ENCODE data around the gene ZNF683.

ZNF683 gene

GRCh38 chr1:26373789-26374188, 1.2 kb upstream of the ZNF683 start:
- DNase-seq (ENCODE audit: low spot score): no peak
- Mint-ChIP-seq H3K27ac (peak overlapping the region; percentile 94), H3K36me3 (ENCODE audit: low read depth) (peaks cover 13% of the 10 kb centered on the region), H3K9me3 (peaks cover 12% of the 10 kb centered on the region), H3K4me3 (peak overlapping the region; percentile 71), H3K4me1 (ENCODE audit: low read depth) (peaks cover 72% of the 10 kb centered on the region), H3K27me3 (ENCODE audit: low read depth) (no peaks in the 10 kb centered on the region)

GRCh38 chr1:26373281-26373680, 731 bp upstream of the ZNF683 start:
- peaks cover 13% of the 10 kb centered on the region for H3K36me3 Mint-ChIP-seq (ENCODE audit: low read depth)
- no peak for DNase-seq (ENCODE audit: low spot score)
- H3K27ac Mint-ChIP-seq: peak overlapping the region; percentile 94
- peaks cover 68% of the 10 kb centered on the region for H3K4me1 Mint-ChIP-seq (ENCODE audit: low read depth)
- peaks cover 12% of the 10 kb centered on the region for H3K9me3 Mint-ChIP-seq
- H3K4me3 Mint-ChIP-seq: peak overlapping the region; percentile 71
- no peaks in the 10 kb centered on the region for H3K27me3 Mint-ChIP-seq (ENCODE audit: low read depth)

- DNase-seq (ENCODE audit: low spot score): no peak
- peak overlapping the region; percentile 94 for H3K27ac Mint-ChIP-seq
- H3K27me3 Mint-ChIP-seq (ENCODE audit: low read depth): peaks cover 3% of the 10 kb centered on the region
- peaks cover 12% of the 10 kb centered on the region for H3K9me3 Mint-ChIP-seq
- H3K4me3 Mint-ChIP-seq: no peak overlapping the region
- peaks cover 59% of the 10 kb centered on the region for H3K4me1 Mint-ChIP-seq (ENCODE audit: low read depth)
- peaks cover 13% of the 10 kb centered on the region for H3K36me3 Mint-ChIP-seq (ENCODE audit: low read depth)
These were observed 511 bp downstream of the ZNF683 start for GRCh38 chr1:26372039-26372438.

- H3K4me1 Mint-ChIP-seq (ENCODE audit: low read depth): peaks cover 48% of the 10 kb centered on the region
These were observed 1.8 kb downstream of the ZNF683 start for GRCh38 chr1:26370591-26371382.

GRCh38 chr1:26368486-26368885, 4.1 kb downstream of the ZNF683 start:
- Mint-ChIP-seq H3K4me1 (ENCODE audit: low read depth) (peaks cover 39% of the 10 kb centered on the region), H3K4me3 (no peak overlapping the region), H3K27ac (no peak overlapping the region), H3K27me3 (ENCODE audit: low read depth) (peaks cover 10% of the 10 kb centered on the region), H3K36me3 (ENCODE audit: low read depth) (peaks cover 10% of the 10 kb centered on the region), H3K9me3 (peaks cover 8% of the 10 kb centered on the region)
- DNase-seq (ENCODE audit: low spot score): no peak

More at GRCh38 chr1:26370591-26371382, 1.8 kb downstream of the ZNF683 start:
- Mint-ChIP-seq H3K27ac (peak overlapping the region; percentile 46), H3K9me3 (peaks cover 8% of the 10 kb centered on the region), H3K36me3 (ENCODE audit: low read depth) (peaks cover 10% of the 10 kb centered on the region), H3K27me3 (ENCODE audit: low read depth) (peaks cover 3% of the 10 kb centered on the region), H3K4me3 (peak overlapping the region; percentile 36)
- no peak for DNase-seq (ENCODE audit: low spot score)

GRCh38 chr1:26368006-26368405, 4.5 kb downstream of the ZNF683 start:
- Mint-ChIP-seq H3K27ac (no peak overlapping the region), H3K4me1 (ENCODE audit: low read depth) (peaks cover 40% of the 10 kb centered on the region), H3K9me3 (peaks cover 8% of the 10 kb centered on the region), H3K36me3 (ENCODE audit: low read depth) (peaks cover 10% of the 10 kb centered on the region), H3K4me3 (no peak overlapping the region), H3K27me3 (ENCODE audit: low read depth) (peaks cover 10% of the 10 kb centered on the region)
- no peak for DNase-seq (ENCODE audit: low spot score)

- H3K27ac Mint-ChIP-seq: no peak overlapping the region
- peaks cover 10% of the 10 kb centered on the region for H3K27me3 Mint-ChIP-seq (ENCODE audit: low read depth)
- H3K9me3 Mint-ChIP-seq: peaks cover 8% of the 10 kb centered on the region
- H3K4me1 Mint-ChIP-seq (ENCODE audit: low read depth): peaks cover 36% of the 10 kb centered on the region
- H3K36me3 Mint-ChIP-seq (ENCODE audit: low read depth): peaks cover 9% of the 10 kb centered on the region
- H3K4me3 Mint-ChIP-seq: no peak overlapping the region
- DNase-seq (ENCODE audit: low spot score): no peak
These were observed 5.1 kb downstream of the ZNF683 start for GRCh38 chr1:26367441-26367840.

GRCh38 chr1:26364956-26365355, 7.6 kb downstream of the ZNF683 start:
- Mint-ChIP-seq H3K27ac (no peak overlapping the region), H3K36me3 (ENCODE audit: low read depth) (peaks cover 2% of the 10 kb centered on the region), H3K4me1 (ENCODE audit: low read depth) (peaks cover 33% of the 10 kb centered on the region), H3K27me3 (ENCODE audit: low read depth) (peaks cover 30% of the 10 kb centered on the region), H3K4me3 (no peak overlapping the region), H3K9me3 (no peaks in the 10 kb centered on the region)
- DNase-seq (ENCODE audit: low spot score): no peak

GRCh38 chr1:26363549-26364448, 8.8 kb downstream of the ZNF683 start:
- H3K9me3 Mint-ChIP-seq: no peaks in the 10 kb centered on the region
- H3K4me1 Mint-ChIP-seq (ENCODE audit: low read depth): peaks cover 42% of the 10 kb centered on the region
- H3K27ac Mint-ChIP-seq: peak overlapping the region; percentile 15
- peak; percentile 82 for DNase-seq (ENCODE audit: low spot score)
- no peaks in the 10 kb centered on the region for H3K36me3 Mint-ChIP-seq (ENCODE audit: low read depth)
- peak overlapping the region; percentile 38 for H3K4me3 Mint-ChIP-seq
- H3K27me3 Mint-ChIP-seq (ENCODE audit: low read depth): peaks cover 38% of the 10 kb centered on the region

GRCh38 chr1:26362331-26362730, 10.2 kb downstream of the ZNF683 start:
- DNase-seq (ENCODE audit: low spot score): no peak
- H3K36me3 Mint-ChIP-seq (ENCODE audit: low read depth): no peaks in the 10 kb centered on the region
- peaks cover 35% of the 10 kb centered on the region for H3K27me3 Mint-ChIP-seq (ENCODE audit: low read depth)
- no peak overlapping the region for H3K4me3 Mint-ChIP-seq
- H3K4me1 Mint-ChIP-seq (ENCODE audit: low read depth): peaks cover 47% of the 10 kb centered on the region
- no peak overlapping the region for H3K27ac Mint-ChIP-seq
- H3K9me3 Mint-ChIP-seq: no peaks in the 10 kb centered on the region

GRCh38 chr1:26361605-26362122, 10.9 kb downstream of the ZNF683 start:
- Mint-ChIP-seq H3K4me1 (ENCODE audit: low read depth) (peaks cover 50% of the 10 kb centered on the region), H3K4me3 (no peak overlapping the region), H3K27me3 (ENCODE audit: low read depth) (peaks cover 35% of the 10 kb centered on the region), H3K9me3 (no peaks in the 10 kb centered on the region), H3K27ac (no peak overlapping the region), H3K36me3 (ENCODE audit: low read depth) (no peaks in the 10 kb centered on the region)
- DNase-seq (ENCODE audit: low spot score): no peak

GRCh38 chr1:26360807-26361604, 11.5 kb downstream of the ZNF683 start:
- Mint-ChIP-seq H3K27ac (peak overlapping the region; percentile 23), H3K9me3 (no peaks in the 10 kb centered on the region), H3K27me3 (ENCODE audit: low read depth) (peaks cover 35% of the 10 kb centered on the region), H3K36me3 (ENCODE audit: low read depth) (no peaks in the 10 kb centered on the region), H3K4me1 (ENCODE audit: low read depth) (peaks cover 50% of the 10 kb centered on the region), H3K4me3 (peak overlapping the region; percentile 57)
- DNase-seq (ENCODE audit: low spot score): no peak

GRCh38 chr1:26359981-26360806, 12.4 kb downstream of the ZNF683 start:
- DNase-seq (ENCODE audit: low spot score): no peak
- H3K9me3 Mint-ChIP-seq: no peaks in the 10 kb centered on the region
- no peaks in the 10 kb centered on the region for H3K36me3 Mint-ChIP-seq (ENCODE audit: low read depth)
- H3K27me3 Mint-ChIP-seq (ENCODE audit: low read depth): peaks cover 35% of the 10 kb centered on the region
- H3K4me1 Mint-ChIP-seq (ENCODE audit: low read depth): peaks cover 55% of the 10 kb centered on the region
- no peak overlapping the region for H3K27ac Mint-ChIP-seq
- peak overlapping the region; percentile 57 for H3K4me3 Mint-ChIP-seq
